ENCODE data around the gene NEU2.

NEU2 gene

DNA sequence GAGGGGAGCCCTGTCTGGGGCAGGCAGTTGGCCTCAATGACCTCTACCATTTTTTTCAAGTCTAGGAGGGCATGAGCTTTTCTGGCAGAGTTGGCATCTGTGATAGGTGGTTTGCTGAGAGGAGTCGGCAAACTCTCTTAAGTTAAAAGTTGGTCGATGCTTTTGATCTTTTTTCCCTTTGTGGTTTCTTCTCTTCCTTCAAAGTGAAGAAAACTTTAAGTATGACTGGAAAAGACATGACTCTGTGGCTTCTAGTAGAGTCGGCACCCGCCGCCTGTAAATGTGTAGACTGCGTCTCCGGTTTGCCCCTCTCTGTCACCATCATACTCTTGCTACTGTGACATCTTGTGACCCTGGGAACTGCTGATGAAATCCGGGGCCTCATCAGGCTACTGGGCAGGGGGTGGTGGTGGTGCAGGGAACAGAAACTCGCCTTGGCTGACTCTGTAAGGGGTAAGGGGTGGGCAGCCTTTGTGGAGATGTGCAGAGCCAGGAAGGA, 48.8 kb downstream of the NEU2 start:
- no peaks in the 10 kb centered on the region for H3K79me2 ChIP-seq
- H3K27me3 ChIP-seq (ENCODE audit: control insufficient read depth, insufficient read depth, low read length), result no peaks in the 10 kb centered on the region
- TF ChIP-seq CTCF (IDR thresholded peaks at IDR 0.05), result no peak
- H3K36me3 ChIP-seq (ENCODE audit: control insufficient read depth, insufficient read depth, low read length), result no peaks in the 10 kb centered on the region
- H3K27ac ChIP-seq, result no peak overlapping the region
- H2AFZ ChIP-seq, result no peak overlapping the region
- no peak overlapping the region for H3K9ac ChIP-seq
- no peak overlapping the region for H3K4me2 ChIP-seq (ENCODE audit: low read length)
- H3K4me1 ChIP-seq, result peaks cover 3% of the 10 kb centered on the region
- H3K9me3 ChIP-seq (ENCODE audit: control insufficient read depth, low read length), result no peaks in the 10 kb centered on the region
- H3K4me3 ChIP-seq (ENCODE audit: low read depth, low read length), result no peak overlapping the region

GRCh38 chr2:233081731-233082221, 49.3 kb downstream of the NEU2 start:
- no peaks in the 10 kb centered on the region for H3K36me3 ChIP-seq (ENCODE audit: control insufficient read depth, insufficient read depth, low read length)
- H3K79me2 ChIP-seq, result no peaks in the 10 kb centered on the region
- H2AFZ ChIP-seq, result no peak overlapping the region
- TF ChIP-seq CTCF (IDR thresholded peaks at IDR 0.05), result no peak
- H3K4me3 ChIP-seq (ENCODE audit: low read depth, low read length), result no peak overlapping the region
- H3K27ac ChIP-seq, result no peak overlapping the region
- H3K9me3 ChIP-seq (ENCODE audit: control insufficient read depth, low read length), result no peaks in the 10 kb centered on the region
- H3K27me3 ChIP-seq (ENCODE audit: control insufficient read depth, insufficient read depth, low read length), result no peaks in the 10 kb centered on the region
- no peak overlapping the region for H3K9ac ChIP-seq
- H3K4me1 ChIP-seq, result peaks cover 2% of the 10 kb centered on the region
- no peak overlapping the region for H3K4me2 ChIP-seq (ENCODE audit: low read length)

DNA sequence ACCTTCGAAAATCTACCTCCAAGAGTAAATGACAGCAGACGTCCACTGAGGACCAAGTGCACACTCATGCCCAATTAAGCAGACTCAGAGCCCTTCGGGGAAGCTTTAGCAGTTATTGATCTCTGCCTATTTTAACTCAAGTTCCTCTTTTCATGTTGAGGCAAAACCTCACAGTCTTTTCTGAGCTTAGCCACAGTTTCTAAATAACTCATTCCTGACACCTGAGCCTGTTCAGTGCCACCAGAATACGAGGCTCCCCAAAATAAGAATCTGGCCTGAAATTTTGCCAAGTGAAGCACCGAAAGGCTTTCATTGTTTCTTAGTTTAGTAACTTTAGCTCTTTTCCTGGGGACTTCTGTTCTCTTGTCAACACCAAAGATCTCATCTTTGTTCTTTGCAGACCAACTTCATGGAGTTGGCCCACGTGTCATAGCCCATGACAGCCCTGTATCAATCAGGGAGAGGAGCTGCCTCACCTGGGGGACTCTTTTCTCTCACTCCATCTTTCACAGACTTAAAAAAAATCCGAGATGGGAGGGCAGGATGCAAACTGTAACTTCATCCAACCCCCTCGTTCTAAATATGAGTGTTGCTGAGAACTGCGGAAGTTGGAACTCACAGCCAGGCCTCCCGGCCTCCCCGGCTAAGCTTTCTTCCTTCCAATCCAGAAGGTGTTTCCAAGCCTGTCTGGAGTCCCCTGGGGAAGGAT, 49.9 kb downstream of the NEU2 start:
- Histone ChIP-seq H3K4me2 (ENCODE audit: low read length) (no peak overlapping the region), H3K36me3 (ENCODE audit: control insufficient read depth, insufficient read depth, low read length) (no peaks in the 10 kb centered on the region), H3K9me3 (ENCODE audit: control insufficient read depth, low read length) (no peaks in the 10 kb centered on the region), H3K27ac (peak overlapping the region; percentile 69), H3K4me3 (ENCODE audit: low read depth, low read length) (no peak overlapping the region), H3K9ac (no peak overlapping the region), H3K27me3 (ENCODE audit: control insufficient read depth, insufficient read depth, low read length) (no peaks in the 10 kb centered on the region), H2AFZ (no peak overlapping the region), H3K79me2 (no peaks in the 10 kb centered on the region), H3K4me1 (no peaks in the 10 kb centered on the region)
- TF ChIP-seq CTCF (IDR thresholded peaks at IDR 0.05), result no peak

DNA sequence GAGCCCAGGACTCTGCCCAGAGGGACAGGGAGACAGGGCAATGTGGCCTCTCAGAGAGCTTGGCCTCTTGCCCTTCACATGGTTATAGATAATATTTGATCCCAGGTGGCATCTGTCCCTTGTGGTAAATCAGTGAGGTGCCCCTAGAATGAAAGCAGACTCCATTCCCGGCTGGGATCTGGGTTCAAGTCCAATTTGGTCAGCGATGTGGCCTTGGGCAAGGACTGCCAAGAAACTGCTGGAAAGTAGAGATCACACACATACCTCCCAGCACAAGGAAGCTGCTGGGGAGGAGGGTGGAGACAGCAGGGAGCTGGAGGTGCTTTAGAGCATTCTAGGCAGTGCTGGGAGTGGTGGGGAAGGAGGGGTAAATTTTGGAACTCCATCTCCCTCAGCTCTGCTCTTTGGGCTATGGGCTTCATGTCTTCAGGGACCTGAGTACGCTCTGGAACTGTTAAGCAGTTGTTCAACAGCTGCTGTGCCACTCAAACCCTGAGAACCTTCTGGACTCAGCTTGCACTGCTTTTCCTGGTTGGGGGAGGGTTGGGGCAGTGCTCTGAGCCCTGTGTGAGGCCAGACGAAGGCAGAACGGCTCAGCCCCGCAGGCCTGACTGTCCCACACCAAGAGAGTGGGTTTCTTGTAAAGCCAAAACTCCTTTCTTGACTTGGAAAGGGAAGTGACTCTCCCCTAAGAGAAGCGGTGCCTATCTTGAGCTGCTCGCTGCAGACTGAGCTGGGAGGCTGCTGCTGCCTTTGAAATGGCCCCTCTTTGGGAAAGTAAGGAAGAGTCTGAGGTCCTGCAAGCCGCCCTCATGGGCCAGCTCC, 50.7 kb downstream of the NEU2 start:
- Histone ChIP-seq H3K4me2 (ENCODE audit: low read length) (no peak overlapping the region), H3K36me3 (ENCODE audit: control insufficient read depth, insufficient read depth, low read length) (no peaks in the 10 kb centered on the region), H2AFZ (no peak overlapping the region), H3K4me3 (ENCODE audit: low read depth, low read length) (no peak overlapping the region), H3K79me2 (no peaks in the 10 kb centered on the region), H3K27me3 (ENCODE audit: control insufficient read depth, insufficient read depth, low read length) (no peaks in the 10 kb centered on the region), H3K9me3 (ENCODE audit: control insufficient read depth, low read length) (no peaks in the 10 kb centered on the region), H3K27ac (peak overlapping the region; percentile 69), H3K4me1 (no peaks in the 10 kb centered on the region), H3K9ac (no peak overlapping the region)
- no peak for TF ChIP-seq CTCF (IDR thresholded peaks at IDR 0.05)

Data from parathyroid adenoma (tissue), 2 donors.